Caco-2 (cell line): Measurements from ENCODE around the gene ERN2. TPM values are rescaled to one million over a fixed set of nuclear protein-coding genes. Genes with fewer than 3 reads are reported as not detected.

Experiments
- BruUV-seq: library from RNA; stranded (reverse); fragments of 400-500 nt; replicated peaks from 2 replicates; lab custom pipeline; 2021; lab: Mats Ljungman, UMichigan
- CTCF ChIA-PET: fragments of 300-600 bp; sonication (Branson Sonifier 250); formaldehyde crosslinking; loops from one replicate; lab custom pipeline; 2022; ENCODE audit warnings: antibody characterized with exemption; lab: Charles Lee
- POLR2A ChIA-PET: fragments of 300-600 bp; sonication (Branson Sonifier 250); formaldehyde crosslinking; loops from one replicate; lab custom pipeline; 2022; ENCODE audit warnings: antibody characterized with exemption; lab: Charles Lee
- DNase-seq, 2 experiments: peaks; one replicate each; pipeline versions ENCODE4 v3.0.0 to v3.0.0-alpha.2; 2020 to 2022
- H3K27me3 ChIP-seq: replicated peaks from 2 replicates; pipeline ENCODE4 v1.6.0; 2011; ENCODE audit warnings: low read length; ENCODE audit not compliant: control insufficient read depth, insufficient read depth
- H3K36me3 ChIP-seq: 2 replicates; pipeline ENCODE4 v1.5.1; 2011; ENCODE audit warnings: low read length; ENCODE audit not compliant: control insufficient read depth, insufficient read depth
- H3K4me1 ChIP-seq: fragments of 250-450 bp; sonication (Bioruptor Pico); 2 replicates; pipeline ENCODE4 v1.5.1; 2020; ENCODE audit warnings: mild to moderate bottlenecking
- H3K4me3 ChIP-seq: 2 replicates; pipeline ENCODE4 v1.5.1; 2011; ENCODE audit warnings: low read depth, mild to moderate bottlenecking, control low read depth, low read length
- H3K9me3 ChIP-seq: fragments of 250-450 bp; sonication (Bioruptor Pico); 2 replicates; pipeline ENCODE4 v1.5.1; 2020; ENCODE audit warnings: mild to moderate bottlenecking, moderate library complexity
- H3K27ac Mint-ChIP-seq: one replicate; pipeline ENCODE4 v1.8.0; 2022; ENCODE audit warnings: mixed read lengths; ENCODE audit not compliant: unreplicated experiment
- H3K27me3 Mint-ChIP-seq: one replicate; pipeline ENCODE4 v1.8.0; 2022; ENCODE audit warnings: mixed read lengths; ENCODE audit not compliant: insufficient read depth, unreplicated experiment
- H3K36me3 Mint-ChIP-seq: one replicate; pipeline ENCODE4 v1.8.0; 2022; ENCODE audit warnings: mild to moderate bottlenecking, mixed read lengths; ENCODE audit not compliant: insufficient read depth, unreplicated experiment
- H3K4me1 Mint-ChIP-seq: one replicate; pipeline ENCODE4 v1.8.0; 2022; ENCODE audit warnings: low read depth, mixed read lengths; ENCODE audit not compliant: unreplicated experiment
- H3K4me3 Mint-ChIP-seq: one replicate; pipeline ENCODE4 v1.8.0; 2022; ENCODE audit warnings: mild to moderate bottlenecking, moderate library complexity, mixed read lengths; ENCODE audit not compliant: unreplicated experiment
- H3K9me3 Mint-ChIP-seq: one replicate; pipeline ENCODE4 v1.8.0; 2022; ENCODE audit warnings: mixed read lengths; ENCODE audit not compliant: unreplicated experiment
- CTCF ChIP-seq, 2 experiments: fragments of 200-600 bp in 1 of 2; IDR thresholded peaks; 1 replicate in 1 of 2; 2 replicates in 1 of 2; pipeline versions ENCODE4 v1.5.1 to v1.8.0; 2011 to 2022; ENCODE audit warnings: antibody characterized with exemption in 1 of 2, control low read depth in 1 of 2, inconsistent platforms in 1 of 2, low read depth in 1 of 2, low read length in 1 of 2, mild to moderate bottlenecking in 1 of 2, moderate library complexity in 1 of 2; ENCODE audit not compliant: insufficient read depth in 1 of 2, severe bottlenecking in 1 of 2, unreplicated experiment in 1 of 2
- intact Hi-C: fragments of 100-400 bp; cut with micrococcal nuclease; formaldehyde crosslinking; loops from one replicate; pipeline ENCODE4 v1.10.0; 2022; ENCODE audit not compliant: unreplicated experiment
- total RNA-seq: library from RNA; stranded (reverse); gene quantifications from 2 replicates; pipeline ENCODE4 v1.2.3, GENCODE V29; 2022

Gene ERN2
- total RNA-seq, 1 experiment from 2014 or later, result not detected

GRCh38 chr16:23650674-23651416 is 62.2 kb downstream of the ERN2 start:
- CTCF ChIA-PET, result no interaction called here
- no peaks in the 10 kb centered on the region for H3K4me1 Mint-ChIP-seq
- H3K36me3 Mint-ChIP-seq, result peaks cover 52% of the 10 kb centered on the region
- H3K4me1 ChIP-seq, result no peaks in the 10 kb centered on the region
- no peaks in the 10 kb centered on the region for H3K27me3 ChIP-seq
- no peaks in the 10 kb centered on the region for H3K27me3 Mint-ChIP-seq
- H3K4me3 ChIP-seq, result no peak overlapping the region
- BruUV-seq, result no TSS peak
- H3K9me3 ChIP-seq, result no peaks in the 10 kb centered on the region
- H3K9me3 Mint-ChIP-seq, result no peaks in the 10 kb centered on the region
- no peak overlapping the region for H3K27ac Mint-ChIP-seq
- no peak overlapping the region for H3K4me3 Mint-ChIP-seq
- no peaks in the 10 kb centered on the region; the same call in 1 of the 2 replicates for H3K36me3 ChIP-seq
- DNase-seq, result no peak
- POLR2A ChIA-PET, result no interaction called here
- no peak for TF ChIP-seq CTCF (IDR thresholded peaks at IDR 0.05; ENCODE audit: insufficient read depth in 1 of 2, low read depth in 1 of 2, low read length in 1 of 2, severe bottlenecking in 1 of 2, unreplicated experiment in 1 of 2)
- intact Hi-C loops, result no loop called here

GRCh38 chr16:23642246-23642774 is 70.7 kb downstream of the ERN2 start:
- H3K9me3 Mint-ChIP-seq, result no peaks in the 10 kb centered on the region
- POLR2A ChIA-PET, result interaction anchor here (0.7 to 0.9 kb wide), 2 partner anchors 137 to 238 kb away, joined by 3 to 5 read pairs; no protein-coding TSS in a partner anchor
- H3K4me3 Mint-ChIP-seq, result peak overlapping the region; percentile 96
- Histone ChIP-seq H3K4me1 (no peaks in the 10 kb centered on the region), H3K4me3 (peak overlapping the region; percentile 99), H3K36me3 (no peaks in the 10 kb centered on the region), H3K27me3 (no peaks in the 10 kb centered on the region), H3K9me3 (no peaks in the 10 kb centered on the region)
- CTCF ChIA-PET, result no interaction called here
- TF ChIP-seq CTCF (IDR thresholded peaks at IDR 0.05; ENCODE audit: insufficient read depth in 1 of 2, low read depth in 1 of 2, low read length in 1 of 2, severe bottlenecking in 1 of 2, unreplicated experiment in 1 of 2), result no peak
- H3K36me3 Mint-ChIP-seq, result peaks cover 57% of the 10 kb centered on the region
- peak overlapping the region; percentile 93 for H3K27ac Mint-ChIP-seq
- peaks cover 7% of the 10 kb centered on the region for H3K4me1 Mint-ChIP-seq
- intact Hi-C loops, result loop anchor here (5.0 kb wide), 1 partner anchor 35 kb away; the partner anchor contains the start of gene PLK1
- no peak for DNase-seq
- H3K27me3 Mint-ChIP-seq, result no peaks in the 10 kb centered on the region
- BruUV-seq, result no TSS peak

- DNase-seq, result peak; percentile 90 to 93
- Mint-ChIP-seq H3K36me3 (peaks cover 51% of the 10 kb centered on the region), H3K4me1 (peaks cover 7% of the 10 kb centered on the region), H3K27me3 (no peaks in the 10 kb centered on the region), H3K27ac (peak within 1 kb of the TSS; percentile 93), H3K4me3 (peak within 1 kb of the TSS; percentile 96), H3K9me3 (no peaks in the 10 kb centered on the region)
- peak within 1 kb of the TSS; percentile 99 for H3K4me3 ChIP-seq
- intact Hi-C loops, result loop anchor here (1.0 to 5.0 kb wide), 2 partner anchors 36 to 84 kb away; partner anchors contain the start of genes EARS2, PLK1 and UBFD1
- ChIA-PET POLR2A (interaction anchor here (0.7 to 0.9 kb wide), 2 partner anchors 138 to 239 kb away, joined by 3 to 5 read pairs; no protein-coding TSS in a partner anchor), CTCF (no interaction called here)
- H3K27me3 ChIP-seq, result no peaks in the 10 kb centered on the region
- no peaks in the 10 kb centered on the region for H3K4me1 ChIP-seq
- no peaks in the 10 kb centered on the region for H3K9me3 ChIP-seq
- TF ChIP-seq CTCF (IDR thresholded peaks at IDR 0.05; ENCODE audit: insufficient read depth in 1 of 2, low read depth in 1 of 2, low read length in 1 of 2, severe bottlenecking in 1 of 2, unreplicated experiment in 1 of 2), result no peak
- BruUV-seq, result no TSS peak
- no peaks in the 10 kb centered on the region for H3K36me3 ChIP-seq
These were observed 71.9 kb downstream of the ERN2 start, which contains the start of the genes DCTN5 and PALB2 for GRCh38 chr16:23640931-23641765. Gene DCTN5, plus strand, starts transcription at chr16:23641466. Its CDS starts 77 bp downstream, at chr16:23641543. Gene PALB2, minus strand, starts transcription at chr16:23641310. Its CDS starts 153 bp downstream, at chr16:23641157.
